IMR-90 (cell line): ENCODE results near the gene ZNF654. TPM values are rescaled to one million over a fixed set of nuclear protein-coding genes. Genes with fewer than 3 reads are reported as not detected.

Source experiments
- BHLHE40 ChIP-seq: fragments of 150-350 bp; IDR thresholded peaks from 2 replicates; pipeline ENCODE4 v1.6.1; 2016; ENCODE audit warnings: mild to moderate bottlenecking, low read depth, low read length
- CEBPB ChIP-seq: IDR thresholded peaks from 2 replicates; pipeline ENCODE4 v1.6.1; 2012; ENCODE audit warnings: low read depth, low read length, improper control_type of control experiment
- ELK1 ChIP-seq: fragments of 150-350 bp; IDR thresholded peaks from 2 replicates; pipeline ENCODE4 v1.6.1; 2016; ENCODE audit warnings: low read depth, mild to moderate bottlenecking, low read length, moderate library complexity, borderline replicate concordance
- MAFK ChIP-seq: IDR thresholded peaks from 2 replicates; pipeline ENCODE4 v1.6.1; 2012; ENCODE audit warnings: low read depth, low read length, improper control_type of control experiment
- POLR2A ChIP-seq: IDR thresholded peaks from 2 replicates; pipeline ENCODE4 v1.6.1; 2012; ENCODE audit warnings: mild to moderate bottlenecking, low read depth, low read length
- RCOR1 ChIP-seq: IDR thresholded peaks from 2 replicates; pipeline ENCODE4 v1.6.1; 2012; ENCODE audit warnings: mild to moderate bottlenecking, low read length, improper control_type of control experiment; ENCODE audit not compliant: insufficient replicate concordance
- polyA plus RNA-seq, 3 experiments: library from polyadenylated mRNA; depleted of rRNA; stranded (reverse); fragments of >200 nt; gene quantifications; 2 replicates each; pipeline ENCODE4 v1.2.3, GENCODE V29; 2012; ENCODE audit warnings: low replicate concordance in 1 of 3
- total RNA-seq: library from RNA; depleted of rRNA; stranded (reverse); fragments of >200 nt; gene quantifications from 2 replicates; pipeline ENCODE4 v1.2.3, GENCODE V29; 2012

ZNF654 gene
- total and polyA plus RNA-seq, 2 of the 4 experiments (the other 2 are of a cell fraction) = 3.3 to 11.5 TPM

GRCh38 chr3:88058581-88059379 lies at the start of gene ZNF654, which contains the start of gene CGGBP1 (continued):
- TF ChIP-seq ELK1 = no peak
- no peak for TF ChIP-seq RCOR1
- TF ChIP-seq MAFK = no peak
- peak; percentile 90 for TF ChIP-seq POLR2A
- TF ChIP-seq CEBPB = no peak
- TF ChIP-seq BHLHE40 = no peak
